HG02610 (cell line): ENCODE data around the gene LRRC8C.

ENCODE experiments used
- ATAC-seq: cut with Tn5 transposase; IDR thresholded peaks from one replicate; pipeline ENCODE4 v1.9.1; 2021; ENCODE audit warnings: mild to moderate bottlenecking, moderate library complexity; ENCODE audit not compliant: unreplicated experiment

Gene LRRC8C

DNA sequence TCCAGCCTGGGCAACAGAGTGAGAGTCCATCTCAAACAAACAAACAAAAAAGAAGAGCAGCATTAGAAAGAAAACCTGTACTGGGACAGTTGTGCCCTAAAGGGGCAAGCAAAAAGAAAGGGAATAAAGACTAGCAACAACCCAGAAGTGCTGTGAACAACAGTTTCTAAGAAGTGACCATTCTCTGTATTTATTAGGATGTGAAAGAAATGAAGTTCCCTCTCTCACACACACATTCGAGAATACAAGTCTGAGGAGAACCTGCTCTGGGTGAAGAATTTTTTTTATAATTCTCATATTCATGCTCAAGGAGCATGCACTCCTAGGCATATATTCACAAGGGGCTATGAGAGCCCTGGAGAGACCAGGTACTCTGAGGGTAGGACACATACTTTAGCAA is 128.4 kb downstream of the LRRC8C start:
- no peak for ATAC-seq

DNA sequence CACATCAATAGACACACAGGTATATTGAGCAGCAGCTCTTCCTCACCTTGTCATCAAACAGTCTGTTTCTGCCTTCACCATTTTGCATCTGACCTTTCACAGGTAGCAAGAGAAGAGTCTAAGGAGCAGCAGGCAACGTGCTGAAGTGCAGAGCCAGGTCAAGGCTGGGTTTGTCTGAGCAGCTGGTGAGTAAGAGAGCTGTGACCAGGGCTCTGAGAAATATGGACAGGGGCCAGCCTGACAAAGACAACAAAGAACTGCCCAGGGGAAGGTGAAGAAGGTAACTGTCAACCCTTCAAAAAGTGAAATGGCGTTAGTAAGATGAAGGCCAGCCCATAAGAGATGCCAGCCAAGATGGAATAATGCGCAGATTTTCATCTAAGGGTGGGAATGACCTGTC is 129.0 kb downstream of the LRRC8C start:
- no peak for ATAC-seq

GRCh38 chr1:89762386-89762778 is 129.5 kb downstream of the LRRC8C start:
- no peak for ATAC-seq

- peak; percentile 100 for ATAC-seq
Observed at GRCh38 chr1:89762779-89763648, 130.1 kb downstream of the LRRC8C start.

- no peak for ATAC-seq
Observed at GRCh38 chr1:89763649-89763986, 130.7 kb downstream of the LRRC8C start.

DNA sequence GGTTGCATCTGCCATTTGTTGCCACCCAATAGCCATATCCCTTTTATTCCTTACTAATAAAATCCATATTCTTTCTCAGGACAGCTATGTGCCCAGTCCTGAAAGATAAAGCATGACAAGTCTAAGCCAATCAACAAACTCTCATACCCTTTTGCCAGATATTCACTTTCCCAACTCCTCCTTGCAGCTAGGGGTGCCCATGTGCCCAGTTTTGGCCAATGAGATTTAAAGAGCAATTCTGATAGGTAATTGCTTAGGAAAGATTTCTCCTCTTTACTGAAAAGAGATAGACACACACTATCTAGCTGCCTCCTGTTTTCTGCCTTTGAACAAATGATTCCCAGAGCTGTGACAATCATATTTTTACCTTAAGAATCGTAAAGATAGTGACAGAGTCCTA is 132.9 kb downstream of the LRRC8C start:
- no peak for ATAC-seq

- no peak for ATAC-seq
Observed at GRCh38 chr1:89767618-89768017, 134.7 kb downstream of the LRRC8C start.
